ENCODE results near the gene VANGL2. TPM values are rescaled to one million over a fixed set of nuclear protein-coding genes. Genes with fewer than 3 reads are reported as not detected.

VANGL2 gene
- total RNA-seq, 4 donors from 2014 or later = 0.26 to 1.2 (median 0.78) TPM; not detected in 1

DNA sequence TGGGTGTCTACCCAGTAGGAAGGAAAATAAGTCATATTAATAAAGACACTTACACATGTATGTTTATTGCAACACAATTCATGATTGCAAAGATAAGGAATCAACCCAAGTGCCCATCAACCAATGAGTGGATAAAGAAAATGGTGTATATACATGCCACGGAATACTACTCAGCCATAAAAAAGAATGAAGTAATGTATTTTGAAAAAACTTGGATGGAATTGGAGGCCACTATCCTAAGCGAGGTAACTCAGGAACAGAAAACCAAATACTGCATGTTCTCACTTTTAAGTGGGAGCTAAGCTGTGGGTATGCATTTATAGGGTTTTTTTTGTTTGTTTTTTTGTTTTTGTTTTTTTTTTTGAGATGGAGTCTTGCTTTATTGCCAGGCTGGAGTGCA, 49.1 kb downstream of the VANGL2 start:
- DNase-seq (no peak), ATAC-seq (no peak)
- Histone ChIP-seq H3K27ac (no peak overlapping the region), H3K9me3 (no peaks in the 10 kb centered on the region), H3K4me3 (no peak overlapping the region), H3K36me3 (no peaks in the 10 kb centered on the region), H3K27me3 (no peaks in the 10 kb centered on the region), H3K4me1 (no peaks in the 10 kb centered on the region)
- TF ChIP-seq, protein P1, sequence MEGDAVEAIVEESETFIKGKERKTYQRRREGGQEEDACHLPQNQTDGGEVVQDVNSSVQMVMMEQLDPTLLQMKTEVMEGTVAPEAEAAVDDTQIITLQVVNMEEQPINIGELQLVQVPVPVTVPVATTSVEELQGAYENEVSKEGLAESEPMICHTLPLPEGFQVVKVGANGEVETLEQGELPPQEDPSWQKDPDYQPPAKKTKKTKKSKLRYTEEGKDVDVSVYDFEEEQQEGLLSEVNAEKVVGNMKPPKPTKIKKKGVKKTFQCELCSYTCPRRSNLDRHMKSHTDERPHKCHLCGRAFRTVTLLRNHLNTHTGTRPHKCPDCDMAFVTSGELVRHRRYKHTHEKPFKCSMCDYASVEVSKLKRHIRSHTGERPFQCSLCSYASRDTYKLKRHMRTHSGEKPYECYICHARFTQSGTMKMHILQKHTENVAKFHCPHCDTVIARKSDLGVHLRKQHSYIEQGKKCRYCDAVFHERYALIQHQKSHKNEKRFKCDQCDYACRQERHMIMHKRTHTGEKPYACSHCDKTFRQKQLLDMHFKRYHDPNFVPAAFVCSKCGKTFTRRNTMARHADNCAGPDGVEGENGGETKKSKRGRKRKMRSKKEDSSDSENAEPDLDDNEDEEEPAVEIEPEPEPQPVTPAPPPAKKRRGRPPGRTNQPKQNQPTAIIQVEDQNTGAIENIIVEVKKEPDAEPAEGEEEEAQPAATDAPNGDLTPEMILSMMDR (IDR thresholded peaks at IDR 0.05 in 4 of 5, conservative IDR thresholded peaks at IDR 0.05 in 1 of 5) = no peak
- TF ChIP-seq POLR2A (IDR thresholded peaks at IDR 0.05) = no peak
- in situ Hi-C loops (cut with MboI; ENCODE audit: low sequenced_read_pairs in 4 of 4) = no loop called here
- intact Hi-C loops (cut with DNase I; ENCODE audit: low total_unique reads) = no loop called here

DNA sequence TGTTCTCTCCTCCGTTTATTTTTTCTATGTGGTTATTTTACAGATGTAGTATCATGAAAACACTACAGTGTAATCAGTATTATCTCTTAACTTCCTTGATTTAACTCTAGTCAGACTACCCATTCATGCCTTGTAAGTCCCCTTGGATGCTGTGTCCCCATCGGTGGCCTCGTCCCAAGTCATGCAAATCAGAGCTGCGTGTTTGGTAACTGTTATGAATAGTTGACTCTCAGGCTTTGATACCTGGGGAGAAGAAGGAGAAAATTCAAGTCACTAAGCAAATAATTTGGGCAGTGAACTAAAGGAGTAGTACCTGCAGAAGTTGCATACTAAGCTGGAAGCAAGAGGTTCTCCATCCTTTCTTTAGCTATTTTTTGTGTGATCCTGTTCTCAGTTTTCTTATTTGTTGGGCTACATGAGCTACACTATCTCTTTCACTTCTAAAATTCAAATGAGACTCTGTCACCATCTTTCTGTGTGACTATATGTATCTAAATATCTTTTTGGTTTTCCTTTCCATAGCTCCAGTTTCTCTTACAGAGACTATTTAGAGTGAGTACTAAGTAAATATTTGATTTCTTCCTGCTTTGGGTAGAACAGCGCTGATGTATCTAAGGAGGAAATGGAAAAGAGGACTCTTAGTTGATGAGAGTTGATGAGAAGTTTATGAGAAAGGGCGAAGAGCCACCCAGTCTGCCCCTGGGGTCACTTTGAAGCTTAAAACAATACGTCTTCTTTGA, 50.9 kb downstream of the VANGL2 start:
- Histone ChIP-seq H3K27ac (no peak overlapping the region), H3K27me3 (no peaks in the 10 kb centered on the region), H3K9me3 (no peaks in the 10 kb centered on the region), H3K4me3 (no peak overlapping the region), H3K4me1 (no peaks in the 10 kb centered on the region), H3K36me3 (no peaks in the 10 kb centered on the region)
- intact Hi-C loops (cut with DNase I; ENCODE audit: low total_unique reads) = no loop called here
- in situ Hi-C loops (cut with MboI; ENCODE audit: low sequenced_read_pairs in 4 of 4) = no loop called here
- TF ChIP-seq POLR2A (IDR thresholded peaks at IDR 0.05) = no peak
- TF ChIP-seq, protein P1 (IDR thresholded peaks at IDR 0.05 in 4 of 5, conservative IDR thresholded peaks at IDR 0.05 in 1 of 5) = no peak
- no peak for ATAC-seq
- DNase-seq = no peak

DNA sequence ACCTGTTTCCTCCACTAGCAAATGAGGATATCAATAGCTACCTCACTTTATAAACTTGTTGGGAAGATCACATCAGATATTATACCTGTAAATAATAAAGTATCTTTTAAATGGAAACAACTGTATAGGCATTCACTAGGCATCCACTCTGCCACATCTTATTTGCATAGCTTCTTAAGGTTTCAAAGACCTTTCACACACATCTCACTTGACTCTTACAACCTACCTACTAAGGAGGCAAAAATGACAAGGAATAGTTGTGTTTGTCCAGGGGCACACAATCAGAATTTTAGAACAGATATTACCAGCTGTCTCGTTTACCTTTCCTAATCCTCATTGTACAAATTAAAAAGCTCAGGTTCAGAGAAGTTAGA, 51.5 kb downstream of the VANGL2 start:
- no peak overlapping the region for H3K27ac ChIP-seq
- in situ Hi-C loops (cut with MboI; ENCODE audit: low sequenced_read_pairs in 4 of 4) = no loop called here
- no peaks in the 10 kb centered on the region for H3K4me1 ChIP-seq
- no peaks in the 10 kb centered on the region for H3K9me3 ChIP-seq
- intact Hi-C loops (cut with DNase I; ENCODE audit: low total_unique reads) = no loop called here
- H3K27me3 ChIP-seq = no peaks in the 10 kb centered on the region
- DNase-seq = no peak
- no peak for TF ChIP-seq POLR2A (IDR thresholded peaks at IDR 0.05)
- TF ChIP-seq, protein P1 (IDR thresholded peaks at IDR 0.05 in 4 of 5, conservative IDR thresholded peaks at IDR 0.05 in 1 of 5) = no peak
- H3K36me3 ChIP-seq = no peaks in the 10 kb centered on the region
- ATAC-seq = no peak
- H3K4me3 ChIP-seq = no peak overlapping the region

DNA sequence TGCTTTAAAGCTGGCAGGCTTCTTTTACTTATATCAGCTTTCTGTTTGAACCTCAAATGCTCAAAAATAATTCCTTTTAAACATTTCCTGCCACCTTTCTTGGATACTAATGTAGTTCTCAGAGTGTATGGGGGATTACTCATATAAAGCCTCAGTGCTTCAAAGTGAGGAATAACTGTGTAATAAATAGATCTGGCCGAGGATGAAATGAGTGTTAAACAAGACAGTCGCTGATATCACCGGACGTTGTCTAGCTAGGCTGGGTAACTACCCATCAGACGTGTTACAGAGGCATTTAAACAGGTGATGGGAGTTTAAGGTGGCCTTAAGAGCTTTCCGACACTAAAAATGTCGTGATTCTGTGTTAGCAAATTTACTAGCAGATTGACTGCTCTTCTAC, 53.1 kb downstream of the VANGL2 start:
- Histone ChIP-seq H3K27me3 (no peaks in the 10 kb centered on the region), H3K4me1 (no peaks in the 10 kb centered on the region), H3K4me3 (no peak overlapping the region)

More for the DNA sequence above, 53.1 kb downstream of the VANGL2 start:
- in situ Hi-C loops (cut with MboI; ENCODE audit: low sequenced_read_pairs in 4 of 4) = no loop called here
- ATAC-seq (no peak), DNase-seq (no peak)
- Histone ChIP-seq H3K36me3 (no peaks in the 10 kb centered on the region), H3K9me3 (no peaks in the 10 kb centered on the region), H3K27ac (no peak overlapping the region)
- intact Hi-C loops (cut with DNase I; ENCODE audit: low total_unique reads) = no loop called here
- TF ChIP-seq POLR2A (IDR thresholded peaks at IDR 0.05) = no peak
- TF ChIP-seq, protein P1 (IDR thresholded peaks at IDR 0.05 in 4 of 5, conservative IDR thresholded peaks at IDR 0.05 in 1 of 5) = no peak

Measured in gastrocnemius medialis (tissue), 4 donors.